ENCODE results near the gene AKR1C4. TPM values are rescaled to one million over a fixed set of nuclear protein-coding genes. Genes with fewer than 3 reads are reported as not detected.

The AKR1C4 gene
- total RNA-seq, 1 donor from 2014 or later = not detected

DNA sequence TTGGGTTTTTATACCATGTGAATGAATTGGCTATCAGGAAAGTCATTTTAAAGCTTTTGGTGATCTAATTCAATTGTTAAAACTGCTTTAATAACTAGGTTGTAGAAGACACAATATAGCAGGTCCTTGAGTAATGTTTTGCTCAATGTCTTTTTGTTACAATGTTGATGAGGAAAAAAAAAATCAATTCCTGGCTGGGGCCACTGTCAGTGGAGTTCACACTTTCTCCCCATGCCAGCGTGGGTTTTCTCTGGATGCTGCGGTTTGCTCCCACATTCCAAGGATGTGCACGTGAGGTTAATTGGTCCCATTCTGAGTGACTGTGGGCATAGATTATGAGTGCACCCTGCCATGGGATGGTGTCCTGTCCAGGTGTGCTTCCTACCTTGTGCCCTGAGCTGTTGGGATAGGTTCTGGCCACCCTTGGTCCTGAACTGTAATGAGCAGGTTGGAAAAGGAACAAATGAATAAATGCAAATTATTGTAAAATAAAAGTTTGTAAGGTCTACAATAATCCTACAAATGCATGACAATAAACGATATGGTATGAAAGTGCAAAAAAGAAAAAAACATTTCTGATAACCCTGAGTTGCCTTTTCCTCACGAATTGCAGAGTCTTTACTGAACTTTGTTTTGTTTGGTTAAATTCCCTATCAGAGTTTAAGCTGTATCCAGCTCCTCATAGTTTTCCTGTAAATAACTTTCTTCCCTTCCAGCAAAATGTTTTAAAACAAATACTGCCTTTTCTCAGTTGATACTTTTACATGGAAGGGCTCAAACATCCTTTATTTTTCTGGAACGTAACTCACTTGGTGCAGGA lies 62.7 kb downstream of the AKR1C4 start:
- H3K36me3 Mint-ChIP-seq (ENCODE audit: unreplicated experiment) = no peaks in the 10 kb centered on the region
- H3K27ac Mint-ChIP-seq (ENCODE audit: unreplicated experiment) = no peak overlapping the region
- H3K9me3 Mint-ChIP-seq (ENCODE audit: unreplicated experiment) = no peaks in the 10 kb centered on the region
- no peaks in the 10 kb centered on the region for H3K4me1 Mint-ChIP-seq (ENCODE audit: unreplicated experiment)
- no peak overlapping the region for H3K4me3 Mint-ChIP-seq (ENCODE audit: unreplicated experiment)
- H3K27me3 Mint-ChIP-seq (ENCODE audit: unreplicated experiment) = peaks cover 4% of the 10 kb centered on the region
- TF ChIP-seq, protein P1, sequence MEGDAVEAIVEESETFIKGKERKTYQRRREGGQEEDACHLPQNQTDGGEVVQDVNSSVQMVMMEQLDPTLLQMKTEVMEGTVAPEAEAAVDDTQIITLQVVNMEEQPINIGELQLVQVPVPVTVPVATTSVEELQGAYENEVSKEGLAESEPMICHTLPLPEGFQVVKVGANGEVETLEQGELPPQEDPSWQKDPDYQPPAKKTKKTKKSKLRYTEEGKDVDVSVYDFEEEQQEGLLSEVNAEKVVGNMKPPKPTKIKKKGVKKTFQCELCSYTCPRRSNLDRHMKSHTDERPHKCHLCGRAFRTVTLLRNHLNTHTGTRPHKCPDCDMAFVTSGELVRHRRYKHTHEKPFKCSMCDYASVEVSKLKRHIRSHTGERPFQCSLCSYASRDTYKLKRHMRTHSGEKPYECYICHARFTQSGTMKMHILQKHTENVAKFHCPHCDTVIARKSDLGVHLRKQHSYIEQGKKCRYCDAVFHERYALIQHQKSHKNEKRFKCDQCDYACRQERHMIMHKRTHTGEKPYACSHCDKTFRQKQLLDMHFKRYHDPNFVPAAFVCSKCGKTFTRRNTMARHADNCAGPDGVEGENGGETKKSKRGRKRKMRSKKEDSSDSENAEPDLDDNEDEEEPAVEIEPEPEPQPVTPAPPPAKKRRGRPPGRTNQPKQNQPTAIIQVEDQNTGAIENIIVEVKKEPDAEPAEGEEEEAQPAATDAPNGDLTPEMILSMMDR (IDR thresholded peaks at IDR 0.05) = no peak
- DNase-seq (ENCODE audit: extremely low spot score, unreplicated experiment) = no peak

DNA sequence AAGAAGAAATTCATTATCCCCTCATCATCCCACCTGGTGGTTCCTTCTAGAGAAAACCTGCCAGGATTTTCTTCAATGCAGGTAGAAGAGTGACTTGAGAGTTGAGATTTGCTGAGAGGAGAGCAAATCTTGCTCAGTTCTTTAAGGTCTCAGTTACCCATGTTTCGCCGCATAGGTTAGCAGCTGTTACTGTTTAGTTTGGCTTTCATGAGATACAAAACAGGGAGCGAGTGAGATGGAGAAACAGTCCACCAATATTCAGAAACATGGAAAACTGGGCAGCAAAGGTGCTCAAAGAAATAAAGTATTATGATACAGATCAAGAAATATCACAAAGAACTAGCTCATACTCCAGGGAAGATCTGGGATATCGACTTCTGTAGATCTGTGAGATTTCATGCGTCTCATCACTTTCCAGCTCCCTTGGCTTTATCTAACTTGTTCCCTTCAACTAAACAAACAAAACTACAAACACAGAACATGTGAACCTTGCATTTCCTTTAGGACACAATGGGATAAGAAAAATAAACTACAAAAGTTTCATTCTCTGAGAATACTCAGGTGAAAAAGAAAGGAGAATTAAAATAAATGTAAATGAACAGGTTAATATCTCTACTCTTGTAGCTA lies 63.4 kb downstream of the AKR1C4 start:
- DNase-seq (ENCODE audit: extremely low spot score, unreplicated experiment) = no peak
- no peaks in the 10 kb centered on the region for H3K36me3 Mint-ChIP-seq (ENCODE audit: unreplicated experiment)
- H3K27ac Mint-ChIP-seq (ENCODE audit: unreplicated experiment) = no peak overlapping the region
- H3K4me1 Mint-ChIP-seq (ENCODE audit: unreplicated experiment) = no peaks in the 10 kb centered on the region
- H3K4me3 Mint-ChIP-seq (ENCODE audit: unreplicated experiment) = no peak overlapping the region
- TF ChIP-seq, protein P1 (IDR thresholded peaks at IDR 0.05) = no peak
- H3K9me3 Mint-ChIP-seq (ENCODE audit: unreplicated experiment) = no peaks in the 10 kb centered on the region
- peaks cover 1% of the 10 kb centered on the region for H3K27me3 Mint-ChIP-seq (ENCODE audit: unreplicated experiment)

DNA sequence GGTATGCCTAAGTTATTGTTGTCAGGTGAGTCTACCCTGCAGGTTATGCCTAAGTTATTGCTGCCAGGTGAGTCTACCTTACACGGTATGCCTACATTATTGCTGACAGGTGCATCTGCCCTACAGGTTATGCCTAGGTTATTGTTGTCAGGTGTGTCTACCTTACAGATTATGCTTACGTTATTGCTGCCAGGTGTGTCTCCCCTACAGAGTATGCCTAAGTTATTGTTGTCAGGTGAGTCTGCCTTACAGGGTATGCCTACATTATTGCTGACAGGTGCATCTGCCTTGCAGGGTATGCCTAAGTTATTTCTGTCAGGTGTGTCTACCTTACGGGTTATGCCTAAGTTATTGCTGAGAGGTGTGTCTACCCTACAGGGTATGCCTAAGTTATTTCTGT lies 64.2 kb downstream of the AKR1C4 start:
- H3K4me1 Mint-ChIP-seq (ENCODE audit: unreplicated experiment) = no peaks in the 10 kb centered on the region
- TF ChIP-seq, protein P1 (IDR thresholded peaks at IDR 0.05) = no peak
- H3K27me3 Mint-ChIP-seq (ENCODE audit: unreplicated experiment) = no peaks in the 10 kb centered on the region

DNA sequence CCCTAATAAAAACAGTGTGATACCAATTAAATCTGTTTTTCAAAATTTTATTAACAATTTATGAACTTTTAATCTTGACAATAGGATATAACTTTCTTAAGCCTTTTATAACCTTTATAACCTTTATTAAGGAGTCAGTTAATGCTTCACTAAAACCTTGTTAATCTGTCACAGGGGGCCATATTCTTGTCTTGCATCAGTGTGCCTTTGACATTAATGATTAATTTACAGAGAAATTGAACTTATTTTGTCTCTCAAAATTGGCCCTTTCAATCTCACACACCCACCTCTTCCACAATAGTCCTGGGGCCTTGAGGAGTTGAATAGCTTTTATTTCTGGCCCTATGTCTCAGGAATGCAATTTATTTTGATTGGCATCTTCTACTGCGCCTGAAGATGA lies 68.5 kb downstream of the AKR1C4 start:
- Mint-ChIP-seq H3K27ac (ENCODE audit: unreplicated experiment) (no peak overlapping the region), H3K36me3 (ENCODE audit: unreplicated experiment) (no peaks in the 10 kb centered on the region), H3K4me1 (ENCODE audit: unreplicated experiment) (no peaks in the 10 kb centered on the region), H3K4me3 (ENCODE audit: unreplicated experiment) (no peak overlapping the region), H3K9me3 (ENCODE audit: unreplicated experiment) (peaks cover 11% of the 10 kb centered on the region), H3K27me3 (ENCODE audit: unreplicated experiment) (peaks cover 2% of the 10 kb centered on the region)
- no peak for DNase-seq (ENCODE audit: extremely low spot score, unreplicated experiment)
- TF ChIP-seq, protein P1 (IDR thresholded peaks at IDR 0.05) = no peak

More for the DNA sequence above, 64.2 kb downstream of the AKR1C4 start:
- H3K4me3 Mint-ChIP-seq (ENCODE audit: unreplicated experiment) = no peak overlapping the region
- peaks cover 5% of the 10 kb centered on the region for H3K9me3 Mint-ChIP-seq (ENCODE audit: unreplicated experiment)
- H3K36me3 Mint-ChIP-seq (ENCODE audit: unreplicated experiment) = no peaks in the 10 kb centered on the region
- DNase-seq (ENCODE audit: extremely low spot score, unreplicated experiment) = no peak
- H3K27ac Mint-ChIP-seq (ENCODE audit: unreplicated experiment) = no peak overlapping the region

DNA sequence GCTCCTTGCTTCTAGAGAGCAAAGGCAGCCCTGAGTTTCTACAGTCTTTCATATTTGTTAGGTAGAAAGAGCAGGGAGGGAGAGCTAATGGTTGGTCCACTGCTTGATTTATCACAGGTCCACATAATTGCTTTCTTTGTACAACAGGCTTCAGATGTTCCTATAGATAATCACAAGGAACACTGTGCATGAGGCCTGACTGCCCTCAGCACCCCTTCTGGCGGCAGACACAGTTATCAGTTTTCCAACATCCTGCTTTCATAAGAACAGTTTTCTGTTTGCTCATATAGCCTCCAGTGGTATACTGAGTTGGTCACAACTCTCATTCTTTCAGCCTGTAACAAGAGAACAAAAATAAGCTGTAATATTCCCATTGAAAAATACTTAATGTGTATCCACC lies 69.7 kb downstream of the AKR1C4 start:
- H3K4me3 Mint-ChIP-seq (ENCODE audit: unreplicated experiment) = no peak overlapping the region
- TF ChIP-seq, protein P1 (IDR thresholded peaks at IDR 0.05) = no peak
- H3K27ac Mint-ChIP-seq (ENCODE audit: unreplicated experiment) = no peak overlapping the region

More for the DNA sequence above, 69.7 kb downstream of the AKR1C4 start:
- H3K36me3 Mint-ChIP-seq (ENCODE audit: unreplicated experiment) = no peaks in the 10 kb centered on the region
- H3K9me3 Mint-ChIP-seq (ENCODE audit: unreplicated experiment) = peaks cover 11% of the 10 kb centered on the region
- DNase-seq (ENCODE audit: extremely low spot score, unreplicated experiment) = no peak
- H3K27me3 Mint-ChIP-seq (ENCODE audit: unreplicated experiment) = peaks cover 2% of the 10 kb centered on the region
- no peaks in the 10 kb centered on the region for H3K4me1 Mint-ChIP-seq (ENCODE audit: unreplicated experiment)

All from osteocyte (in vitro differentiated cells).